SH-SY5Y (cell line): ENCODE measurements around the gene ARHGAP18.

ENCODE experiments used
- GATA2 ChIP-seq: IDR thresholded peaks from 2 replicates; pipeline ENCODE4 v1.6.1; 2011; ENCODE audit warnings: mild to moderate bottlenecking, low read depth, low read length
- GATA3 ChIP-seq: IDR thresholded peaks from 2 replicates; pipeline ENCODE4 v1.6.1; 2011; ENCODE audit warnings: low read depth, mild to moderate bottlenecking, low read length, moderate library complexity

The ARHGAP18 gene

DNA sequence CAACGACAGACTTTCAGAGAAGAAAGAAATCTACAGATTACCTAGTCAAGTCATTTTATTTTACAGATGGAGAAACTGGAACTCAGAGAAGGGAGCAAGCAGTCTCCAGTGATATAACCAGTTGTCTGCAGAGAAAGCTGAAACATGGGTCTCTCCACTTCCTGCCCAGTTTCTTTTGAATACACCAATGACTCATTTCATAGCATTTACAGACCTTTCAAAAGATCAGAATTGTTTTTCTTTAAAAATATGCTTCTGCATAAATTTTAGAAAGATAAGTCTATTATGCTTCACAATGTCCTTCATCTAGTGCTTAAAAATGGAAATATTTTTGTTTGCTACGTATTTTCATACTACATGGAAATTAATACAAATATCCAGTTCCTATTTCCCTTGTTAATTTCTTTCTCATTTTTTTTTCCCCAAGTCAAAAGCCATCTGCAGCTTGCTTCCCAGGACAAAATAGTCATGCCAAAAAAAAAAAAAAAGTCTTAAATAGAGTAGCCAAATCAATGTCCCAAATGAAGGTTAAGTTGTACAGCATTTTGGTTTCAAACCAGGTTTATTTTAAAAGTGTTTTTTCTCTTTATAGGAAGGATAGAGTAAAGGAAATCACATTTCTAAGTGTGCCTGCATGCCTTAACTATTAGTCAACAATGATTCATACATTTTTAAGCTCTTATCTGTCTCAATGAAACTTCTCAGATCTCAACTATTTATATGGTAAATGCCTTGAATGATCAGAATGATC, 36.9 kb downstream of the ARHGAP18 start:
- TF ChIP-seq GATA2 (no peak), GATA3 (no peak)

GRCh38 chr6:129672341-129672682, 37.7 kb downstream of the ARHGAP18 start:
- TF ChIP-seq GATA2, result no peak
- TF ChIP-seq GATA3, result no peak

DNA sequence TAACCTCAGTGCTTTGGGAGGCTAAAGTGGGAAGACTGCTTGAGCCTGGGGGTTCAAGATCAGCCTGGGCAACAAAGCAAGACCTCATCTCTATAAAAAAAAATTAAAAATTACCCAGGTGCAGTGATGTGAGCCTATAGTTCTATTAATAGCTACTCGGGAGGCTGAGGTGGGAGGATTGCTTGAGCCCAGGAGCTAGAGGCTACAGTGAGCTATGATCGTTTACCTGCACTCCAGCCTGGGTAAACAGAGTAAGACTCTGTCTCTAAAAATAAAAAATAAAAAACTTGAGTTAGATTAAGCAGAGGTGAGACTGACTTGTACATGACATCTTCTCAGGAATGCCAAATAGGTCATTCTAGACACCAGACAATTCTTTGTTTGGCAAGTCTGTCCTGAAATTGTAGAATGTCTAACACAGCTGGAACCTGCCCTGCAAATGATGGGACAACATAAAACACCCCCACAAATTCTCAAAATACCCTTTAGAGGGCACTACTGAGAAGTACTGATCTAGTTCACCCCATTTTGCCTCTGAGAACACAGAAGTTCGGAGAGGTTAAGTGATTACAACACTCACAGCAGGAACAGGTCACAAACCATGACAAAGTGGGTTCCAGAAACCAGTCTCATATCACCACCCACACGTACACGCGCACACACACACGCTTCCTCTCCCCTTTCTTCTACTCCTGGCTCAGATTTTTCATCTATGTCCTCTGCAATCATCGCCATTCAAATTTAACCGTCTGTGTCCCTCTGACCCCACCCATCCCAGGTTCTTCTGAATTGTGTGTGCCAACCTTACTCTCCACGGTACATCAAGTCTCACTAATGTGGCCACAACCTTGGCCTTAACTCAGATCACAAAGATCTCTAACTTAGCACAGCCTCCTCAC, 38.3 kb downstream of the ARHGAP18 start:
- TF ChIP-seq GATA2, result no peak
- TF ChIP-seq GATA3, result no peak

DNA sequence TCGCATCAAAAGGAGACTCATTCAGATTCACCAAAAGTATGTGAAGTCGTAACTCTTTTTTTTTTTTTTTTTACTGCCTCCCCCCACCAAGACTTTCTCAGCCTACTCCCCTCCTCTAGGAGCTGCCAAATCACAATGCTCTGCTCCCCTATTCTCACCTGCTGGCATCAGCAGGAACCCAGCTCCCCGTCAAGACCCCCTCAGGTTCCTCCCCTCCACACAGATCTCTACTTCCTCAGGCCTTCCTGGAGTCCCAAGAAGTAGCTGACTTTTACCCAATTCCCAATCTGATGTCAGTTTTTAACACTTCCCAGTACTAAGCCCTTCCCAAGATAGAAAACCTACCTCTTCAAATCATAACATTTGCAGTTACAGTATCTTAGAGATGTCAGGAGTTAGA, 39.3 kb downstream of the ARHGAP18 start:
- no peak for TF ChIP-seq GATA2
- no peak for TF ChIP-seq GATA3

DNA sequence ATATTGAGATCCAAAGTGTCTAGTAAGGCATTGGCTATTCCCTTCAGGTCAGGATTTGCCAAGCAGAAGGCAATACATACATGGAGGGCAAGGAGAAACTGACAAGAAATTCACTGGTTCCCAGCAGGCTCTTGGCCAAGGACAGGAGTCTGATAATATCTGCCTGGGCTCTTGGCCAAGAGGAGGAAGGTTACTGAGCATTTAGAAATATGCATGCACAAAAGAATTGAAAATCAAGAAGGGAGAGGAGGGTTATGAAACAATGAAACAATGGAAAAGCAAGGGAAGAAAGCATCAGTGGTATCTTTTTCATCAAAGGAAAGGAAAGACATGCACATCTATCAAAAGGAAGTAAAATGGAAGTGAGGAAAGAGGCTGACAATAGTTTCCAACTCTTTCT, 42.4 kb downstream of the ARHGAP18 start:
- TF ChIP-seq GATA2 (no peak), GATA3 (no peak)

- TF ChIP-seq GATA3, result no peak
- no peak for TF ChIP-seq GATA2
Observed at GRCh38 chr6:129667034-129667433, 42.9 kb downstream of the ARHGAP18 start.

- TF ChIP-seq GATA3 (no peak), GATA2 (no peak)
Observed at GRCh38 chr6:129665555-129665954, 44.4 kb downstream of the ARHGAP18 start.

DNA sequence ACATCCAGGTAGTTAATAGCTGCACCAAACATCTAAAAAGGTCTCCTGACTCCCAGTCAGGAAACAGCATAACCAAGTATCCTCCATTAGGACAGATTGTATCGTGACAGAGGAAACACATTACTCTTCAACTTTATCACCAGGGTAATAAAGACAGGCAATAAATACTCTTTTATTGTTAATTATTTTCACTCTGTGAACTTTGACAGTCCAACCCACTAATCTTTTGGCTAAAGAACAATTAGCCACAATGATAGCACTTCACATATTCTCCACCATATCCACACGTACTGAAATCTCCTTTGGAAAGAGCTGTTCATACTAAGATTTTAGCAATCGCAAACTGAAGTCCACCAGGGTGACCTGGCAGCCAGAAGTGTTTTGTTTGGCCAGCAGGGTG, 46.4 kb downstream of the ARHGAP18 start:
- TF ChIP-seq GATA2 (no peak), GATA3 (no peak)

GRCh38 chr6:129662980-129663431, 47.0 kb downstream of the ARHGAP18 start:
- TF ChIP-seq GATA3 (no peak), GATA2 (no peak)

GRCh38 chr6:129662406-129662766, 47.6 kb downstream of the ARHGAP18 start:
- no peak for TF ChIP-seq GATA2
- no peak for TF ChIP-seq GATA3

- TF ChIP-seq GATA2, result no peak
- no peak for TF ChIP-seq GATA3
Observed at GRCh38 chr6:129661536-129662405, 48.2 kb downstream of the ARHGAP18 start.

DNA sequence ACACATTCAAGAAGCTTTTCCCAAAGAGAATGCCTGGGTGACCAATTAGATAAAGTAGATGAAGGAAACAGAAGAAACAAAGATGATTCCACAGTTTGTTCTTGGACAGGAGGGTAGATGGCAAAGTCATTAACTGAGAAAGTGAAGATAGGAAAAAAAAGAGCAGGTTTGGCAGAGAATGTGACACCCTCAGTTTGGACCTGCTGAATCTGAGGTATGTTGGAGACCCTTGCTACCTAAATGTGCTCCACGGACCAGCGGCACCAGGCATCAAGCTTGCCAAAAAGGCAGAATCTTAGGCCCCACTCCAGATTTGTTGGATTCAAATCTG, 49.7 kb downstream of the ARHGAP18 start:
- TF ChIP-seq GATA2 (no peak), GATA3 (no peak)

- no peak for TF ChIP-seq GATA3
Observed at GRCh38 chr6:129659590-129660345, 50.2 kb downstream of the ARHGAP18 start.

DNA sequence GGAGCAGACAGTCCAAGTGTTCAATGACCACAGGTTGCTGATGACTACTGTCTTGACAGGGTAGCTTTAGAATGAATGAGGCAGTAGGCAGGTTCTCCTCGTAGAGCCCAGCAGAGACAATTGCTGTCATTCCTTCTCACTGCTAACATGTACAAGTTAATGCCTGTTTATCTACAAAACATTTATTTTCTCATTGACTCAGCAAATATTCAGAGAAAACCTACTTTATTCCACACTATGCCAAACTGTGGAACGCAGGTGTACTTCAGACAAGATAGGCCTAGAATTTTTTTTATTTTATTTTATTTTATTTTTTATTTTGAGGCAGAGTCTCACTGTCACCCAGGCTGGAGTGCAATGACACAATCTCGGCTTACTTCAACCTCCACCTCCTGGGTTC, 50.8 kb downstream of the ARHGAP18 start:
- TF ChIP-seq GATA2 (no peak), GATA3 (no peak)

DNA sequence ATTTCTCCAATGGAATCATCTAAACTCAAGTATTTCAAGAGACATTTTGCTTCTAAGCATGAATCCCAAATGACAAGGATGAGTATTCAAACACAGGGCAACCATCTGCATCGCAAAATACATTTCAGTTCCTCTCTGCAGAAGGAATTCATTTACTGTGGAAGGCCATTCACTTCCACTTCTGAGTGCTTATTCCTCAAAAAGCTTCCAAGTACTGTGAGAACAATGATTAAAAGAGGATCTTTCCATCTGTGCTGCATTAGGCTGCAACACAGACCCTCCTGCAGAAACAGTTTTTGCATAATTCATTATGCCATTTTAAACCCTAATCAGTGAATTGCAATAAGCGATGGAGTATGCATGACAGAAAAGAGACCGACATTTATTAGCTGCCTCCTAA, 52.5 kb downstream of the ARHGAP18 start:
- TF ChIP-seq GATA2 (no peak), GATA3 (no peak)
